CD4-positive, alpha-beta T cell treated with Interleukin-2 at 100 ng/mL for 4 hours (primary cell): Measurements from ENCODE around the gene PGM2L1.
"Not testable (repeated sequence)": the region's sequence is repeated elsewhere in the genome, so short reads cannot be mapped to it uniquely, and the experiment has no call there.

Experiments used
- DNase-seq: peaks from one replicate; pipeline ENCODE4 v3.0.0-alpha.2; 2020; ENCODE audit warnings: low spot score

The PGM2L1 gene

GRCh38 chr11:74398244-74399159 is at the start of gene PGM2L1:
TSS of gene PGM2L1 (minus strand) at chr11:74398433. CDS start at chr11:74398161, 272 bp downstream.
- peak; percentile 94 for DNase-seq

GRCh38 chr11:74447720-74448119 is 49.5 kb upstream of the PGM2L1 start:
- DNase-seq, result no peak

DNA sequence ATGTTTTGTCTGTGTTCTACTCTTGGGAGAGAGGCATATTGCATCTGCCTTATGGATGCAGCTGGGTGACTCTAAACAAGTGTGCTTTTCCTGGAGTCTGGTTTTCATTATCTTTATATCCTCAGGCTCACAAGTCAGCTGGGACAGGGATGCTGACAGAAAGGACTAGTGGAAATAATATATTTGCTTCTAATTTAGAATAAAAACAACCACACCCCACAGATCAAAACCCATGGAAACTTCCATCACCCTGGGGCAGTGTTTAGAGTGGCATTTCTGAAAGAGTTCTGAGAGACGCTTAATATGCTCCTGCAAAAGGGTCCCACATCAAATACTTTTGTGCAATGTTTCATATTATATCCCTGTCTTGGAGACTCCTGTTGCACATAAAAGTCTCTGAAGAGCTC is 48.3 kb upstream of the PGM2L1 start:
- no peak for DNase-seq

DNA sequence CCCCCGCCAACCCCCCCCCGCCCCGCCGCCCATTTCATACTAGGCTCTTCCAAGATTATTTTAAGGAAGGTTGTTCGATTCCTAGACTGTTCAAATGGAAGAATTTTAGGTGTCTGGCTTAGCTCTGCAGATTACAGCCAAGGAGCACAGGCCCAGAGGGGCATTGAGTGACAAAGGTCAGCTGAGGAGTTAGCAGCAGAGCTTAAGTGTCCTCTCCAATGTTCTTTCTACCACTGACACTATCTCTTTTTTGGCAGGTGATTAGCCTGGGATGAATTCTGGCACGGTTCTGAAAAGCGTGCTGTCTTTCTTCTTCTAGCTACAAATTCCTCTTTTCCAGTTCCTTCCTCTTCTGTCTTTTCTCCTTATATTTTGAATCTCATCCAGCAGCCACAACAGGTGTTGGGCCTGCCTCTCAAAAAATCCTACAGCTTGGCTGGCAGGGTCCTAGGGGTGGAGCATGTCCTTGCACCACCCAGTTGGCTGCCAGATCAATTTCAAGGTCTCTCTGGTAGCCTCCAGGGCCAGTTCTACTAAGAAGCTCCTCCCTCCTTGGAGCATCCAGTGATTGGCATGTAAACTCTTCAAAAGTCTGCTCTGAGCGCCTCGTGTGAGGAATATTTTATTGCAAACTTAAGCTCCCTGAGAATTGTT is 46.1 kb upstream of the PGM2L1 start:
- DNase-seq, result no peak

DNA sequence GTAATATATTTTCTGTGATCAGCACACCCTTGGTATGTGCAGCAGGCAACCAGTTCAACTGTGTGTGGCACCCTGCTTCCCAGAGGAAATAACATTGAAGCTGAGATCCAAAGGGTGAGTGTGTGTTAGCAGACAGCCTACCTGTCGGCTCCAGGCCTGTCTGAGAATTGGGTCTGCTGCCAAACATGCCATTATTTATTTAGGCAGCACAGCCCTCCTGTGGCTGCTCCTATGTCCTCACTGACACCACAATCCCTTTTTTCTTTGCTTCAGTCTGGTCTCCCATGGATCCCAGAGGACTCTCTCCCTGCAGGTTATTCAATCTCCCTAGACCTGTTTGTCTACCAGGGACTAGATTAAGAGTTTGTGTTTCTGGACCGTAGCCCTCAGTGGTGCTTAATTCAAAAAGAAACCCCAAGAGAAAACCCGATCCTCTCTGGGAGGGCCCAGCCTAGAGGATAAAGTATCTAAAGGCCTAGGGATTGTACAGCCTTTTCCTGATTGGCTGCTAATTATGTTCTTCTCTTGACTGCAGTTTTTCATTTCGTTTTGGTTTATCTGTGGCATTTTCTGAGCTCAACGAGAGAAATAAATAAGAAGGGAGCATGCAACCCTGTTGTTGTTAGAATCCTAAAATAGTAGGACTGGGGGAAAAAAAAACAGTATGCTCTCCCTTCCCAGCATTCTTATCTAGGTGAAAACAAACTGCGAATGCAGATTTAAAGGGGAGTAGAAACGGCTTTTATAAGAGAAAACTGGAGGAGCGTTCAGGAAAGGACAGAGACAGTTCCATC is 45.0 kb upstream of the PGM2L1 start:
- DNase-seq, result no peak

- DNase-seq, result no peak
Measured at GRCh38 chr11:74442636-74443035, 44.4 kb upstream of the PGM2L1 start.

DNA sequence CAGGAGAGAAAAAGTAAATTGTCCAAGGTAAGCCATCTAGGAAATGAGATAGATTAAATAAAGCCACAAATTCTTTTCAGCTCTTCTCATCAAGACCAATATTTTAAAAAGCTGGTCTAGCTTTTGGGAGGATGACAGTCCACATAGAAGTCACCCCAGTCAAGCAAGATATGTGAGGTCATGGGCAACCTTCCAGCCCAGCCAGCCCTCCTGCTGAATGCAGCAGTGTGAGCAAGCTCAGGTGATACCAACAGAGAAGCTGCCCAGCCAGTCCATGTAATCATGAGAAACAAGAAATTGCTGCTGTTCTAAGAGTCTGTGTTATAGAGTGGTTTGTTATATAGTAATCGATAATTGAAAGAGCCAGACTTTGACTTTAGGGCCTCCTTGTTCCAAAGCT is 40.4 kb upstream of the PGM2L1 start:
- no peak for DNase-seq

GRCh38 chr11:74437441-74438042 is 39.3 kb upstream of the PGM2L1 start:
- no peak for DNase-seq

GRCh38 chr11:74434528-74434927 is 36.3 kb upstream of the PGM2L1 start:
- DNase-seq, result no peak

GRCh38 chr11:74429205-74429604 is 31.0 kb upstream of the PGM2L1 start:
- no peak for DNase-seq

GRCh38 chr11:74427384-74427886 is 29.2 kb upstream of the PGM2L1 start:
- no peak for DNase-seq

DNA sequence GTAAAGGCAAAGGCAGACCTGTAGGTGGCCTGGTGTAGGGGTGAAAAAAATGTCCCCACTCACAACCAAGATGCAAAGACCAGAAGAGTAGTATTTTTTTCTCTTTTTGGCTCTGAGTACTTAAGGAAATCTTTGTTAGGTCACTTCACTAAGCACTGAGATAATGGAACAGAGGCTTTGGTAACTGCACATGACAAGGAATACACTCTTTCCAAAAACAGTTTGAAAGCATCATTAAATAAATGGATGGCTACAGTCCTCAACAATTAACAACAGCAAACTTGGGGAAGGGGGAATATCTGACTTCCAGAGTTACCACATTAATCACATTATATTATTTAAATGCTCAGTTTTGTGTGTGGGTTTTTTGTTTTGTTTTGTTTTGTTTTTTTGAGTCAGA is 26.9 kb upstream of the PGM2L1 start:
- DNase-seq, result no peak

- no peak for DNase-seq
Measured at GRCh38 chr11:74418509-74418895, 20.3 kb upstream of the PGM2L1 start.

DNA sequence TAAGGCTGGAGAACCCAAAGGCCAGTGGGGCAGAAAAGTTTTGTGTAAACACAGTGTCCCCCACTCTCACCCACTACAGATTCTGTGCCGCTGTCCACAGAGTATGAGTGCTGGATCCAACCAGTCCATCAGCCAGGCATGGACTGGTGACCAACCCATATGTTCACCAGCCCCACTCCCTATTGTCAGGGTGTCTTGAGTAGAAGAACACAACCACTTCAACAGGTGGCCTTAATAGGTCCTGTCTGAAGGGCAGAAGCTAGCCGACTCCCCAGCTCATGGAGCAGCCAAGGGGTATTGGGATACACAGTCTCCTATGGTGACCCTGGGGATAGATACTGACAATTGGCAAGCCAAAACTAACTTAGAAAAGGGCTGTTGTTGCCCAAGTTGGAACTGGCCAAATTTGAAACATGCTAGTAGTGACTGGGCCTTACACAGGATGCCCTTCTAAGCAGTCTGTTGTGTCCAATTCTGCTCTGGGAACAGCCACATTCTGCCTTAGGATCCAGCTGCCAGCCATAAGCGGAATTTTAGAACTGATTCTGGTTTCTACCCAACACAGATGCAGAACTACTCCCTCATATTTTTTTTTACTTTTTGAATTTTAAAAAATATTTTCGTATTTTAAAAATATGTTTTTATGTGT is 19.8 kb upstream of the PGM2L1 start:
- DNase-seq, result no peak

DNA sequence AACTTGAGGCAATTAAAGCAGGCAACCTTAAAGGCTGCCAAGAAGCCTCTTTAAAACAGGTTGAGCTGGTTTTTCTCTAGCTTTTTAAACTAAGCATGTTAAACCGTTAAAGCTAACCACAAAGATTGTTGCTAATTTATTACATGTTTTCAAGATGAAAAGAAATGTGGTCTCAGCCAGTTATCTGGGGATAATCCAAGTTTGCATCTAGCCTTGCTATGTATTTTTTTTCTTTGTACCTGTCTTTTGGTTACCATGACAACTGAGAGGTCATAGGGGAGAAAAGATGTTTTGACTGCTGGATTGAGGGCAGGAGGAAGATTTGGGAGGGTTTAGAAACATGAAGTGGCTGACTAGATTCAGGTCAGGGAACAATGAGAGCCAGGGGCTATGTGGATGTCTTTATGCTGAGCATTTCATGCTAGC is 19.2 kb upstream of the PGM2L1 start:
- DNase-seq, result peak; percentile 34

DNA sequence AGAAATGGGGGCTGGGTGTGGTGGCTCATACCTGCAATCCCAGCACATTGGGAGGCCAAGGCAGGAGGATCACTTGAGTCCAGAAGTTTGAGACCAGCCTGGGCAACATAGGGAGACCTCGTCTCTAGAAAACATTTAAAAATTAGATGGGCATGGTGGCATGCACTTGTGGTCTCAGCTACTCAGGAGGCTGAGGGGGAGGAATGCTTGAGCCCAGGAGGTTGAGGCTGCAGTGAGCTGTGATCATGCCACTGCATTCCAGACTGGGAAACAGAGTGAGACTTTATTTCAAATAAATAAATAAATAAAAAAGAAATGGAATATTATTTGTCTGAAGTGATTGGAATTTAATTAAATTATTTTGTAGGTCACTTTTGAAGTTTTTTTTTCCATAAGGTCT is 18.7 kb upstream of the PGM2L1 start:
- not testable (repeated sequence) for DNase-seq

DNA sequence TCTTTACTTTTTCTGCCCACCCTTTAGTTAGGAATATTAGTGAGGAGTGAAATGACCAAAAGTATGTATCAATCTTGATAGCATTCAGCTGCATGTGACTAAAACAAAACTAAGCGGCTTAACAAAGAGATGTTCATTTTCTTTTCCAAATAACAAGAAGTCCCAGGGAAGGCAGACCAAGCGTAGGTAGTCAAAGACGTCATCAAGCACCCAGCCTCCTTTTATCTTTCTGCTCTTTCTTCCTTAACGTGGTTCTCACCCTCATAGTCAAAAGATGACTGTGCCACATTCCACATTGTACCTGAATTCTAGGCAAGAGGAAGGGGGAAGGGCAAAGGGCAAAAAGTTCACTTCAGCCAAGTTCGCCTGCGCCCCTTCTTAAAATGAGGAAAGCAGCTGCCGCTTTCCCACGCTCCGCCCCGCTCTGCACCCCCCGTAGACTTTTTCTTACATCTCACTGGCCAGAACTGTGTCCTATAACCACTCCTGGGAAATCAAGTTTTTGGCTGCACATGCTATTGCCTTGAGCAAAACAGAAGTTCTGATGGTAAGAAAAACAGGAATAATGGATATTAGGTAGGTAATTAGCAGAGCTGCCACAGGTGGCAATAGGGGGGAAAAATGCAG is 14.6 kb upstream of the PGM2L1 start:
- DNase-seq, result no peak

GRCh38 chr11:74412321-74412720 is 14.1 kb upstream of the PGM2L1 start:
- DNase-seq, result no peak

- DNase-seq, result no peak
Measured at GRCh38 chr11:74409633-74410032, 11.4 kb upstream of the PGM2L1 start.

GRCh38 chr11:74403607-74404321 is 5.5 kb upstream of the PGM2L1 start:
- no peak for DNase-seq
